ENCODE measurements around the gene SLFN14. TPM values are rescaled to one million over a fixed set of nuclear protein-coding genes. Genes with fewer than 3 reads are reported as not detected.
"Not testable (repeated sequence)": the region's sequence is repeated elsewhere in the genome, so short reads cannot be mapped to it uniquely, and the experiment has no call there.

Gene SLFN14
- total RNA-seq, 1 experiment from 2014 or later, result not detected

GRCh38 chr17:35536664-35537171, 23.9 kb downstream of the SLFN14 start:
- no TSS peak for BruUV-seq (replicated peaks)
- Histone ChIP-seq H3K36me3 (ENCODE audit: control insufficient read depth, insufficient read depth, low read length) (no peaks in the 10 kb centered on the region), H3K27me3 (ENCODE audit: control insufficient read depth, insufficient read depth, low read length) (no peaks in the 10 kb centered on the region), H3K4me3 (ENCODE audit: low read depth in 2 of 2, low read length in 2 of 2) (no peak overlapping the region), H3K9me3 (ENCODE audit: control insufficient read depth, insufficient read depth, low read depth, low read length) (no peaks in the 10 kb centered on the region), H3K27ac (ENCODE audit: low read length) (no peak overlapping the region), H3K4me1 (ENCODE audit: control insufficient read depth, insufficient read depth, low read length) (no peaks in the 10 kb centered on the region)
- intact Hi-C loops (cut with micrococcal nuclease; ENCODE audit: unreplicated experiment), result loop anchor here (10.0 kb wide), 1 partner anchor 102 kb away; the partner anchor contains the start of gene SLFN12
- no peak for TF ChIP-seq CTCF (IDR thresholded peaks at IDR 0.05)
- TF ChIP-seq SIN3A (IDR thresholded peaks at IDR 0.05; ENCODE audit: borderline replicate concordance, insufficient read depth, low read depth, low read length), result no peak
- no peak for TF ChIP-seq TCF7L2 (IDR thresholded peaks at IDR 0.05; ENCODE audit: low read depth, low read length)
- no peak for TF ChIP-seq POLR2AphosphoS5 (IDR thresholded peaks at IDR 0.05; ENCODE audit: low read depth, low read length)
- TF ChIP-seq REST (IDR thresholded peaks at IDR 0.05; ENCODE audit: insufficient read depth in 1 of 2, low read depth in 2 of 2, low read length in 1 of 2), result no peak
- ChIA-PET CTCF (interaction anchor here (0.6 kb wide), 1 partner anchor 1329 kb away, joined by 10 read pairs; no protein-coding TSS in a partner anchor), POLR2A (interaction anchor here (0.6 kb wide), 1 partner anchor 162 kb away, joined by 5 read pairs; no protein-coding TSS in a partner anchor)
- ATAC-seq, result no peak
- in situ Hi-C loops (cut with HindIII; ENCODE audit: low pct_unique_long_range_greater_than_20kb, low sequenced_read_pairs), result loop anchor here (25.0 kb wide), 2 partner anchors 224 to 349 kb away; partner anchors contain the start of gene SLC35G3
- DNase-seq (ENCODE audit: low read depth, low spot score), result no peak

DNA sequence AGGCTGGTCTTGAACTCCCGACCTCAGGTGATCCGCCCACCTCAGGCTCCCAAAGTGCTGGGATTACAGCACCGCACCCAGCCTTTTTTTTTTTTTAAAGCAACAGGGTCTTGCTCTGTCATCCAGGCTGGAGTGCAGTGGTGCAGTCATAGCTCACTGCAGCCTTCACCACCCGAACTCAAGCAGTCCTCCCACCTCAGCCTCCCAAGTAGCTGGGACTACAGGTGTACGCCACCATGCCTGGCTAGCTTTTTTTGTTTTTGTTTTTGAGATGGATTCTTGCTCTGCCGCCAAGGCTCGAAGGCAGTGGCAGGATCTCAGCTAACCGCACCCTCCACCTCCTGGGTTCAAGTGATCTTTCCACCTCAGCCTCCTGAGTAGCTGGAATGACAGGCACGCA, 25.2 kb downstream of the SLFN14 start:
- in situ Hi-C loops (cut with HindIII; ENCODE audit: low pct_unique_long_range_greater_than_20kb, low sequenced_read_pairs) (loop anchor here (25.0 kb wide), 2 partner anchors 223 to 348 kb away; partner anchors contain the start of gene SLC35G3), intact Hi-C loops (cut with micrococcal nuclease; ENCODE audit: unreplicated experiment) (loop anchor here (10.0 kb wide), 1 partner anchor 101 kb away; the partner anchor contains the start of gene SLFN12)

More for the DNA sequence above, 25.2 kb downstream of the SLFN14 start:
- not testable (repeated sequence) for DNase-seq (ENCODE audit: low read depth, low spot score); H3K4me3 ChIP-seq (ENCODE audit: low read depth in 2 of 2, low read length in 2 of 2); H3K27me3 ChIP-seq (ENCODE audit: control insufficient read depth, insufficient read depth, low read length); ATAC-seq; H3K4me1 ChIP-seq (ENCODE audit: control insufficient read depth, insufficient read depth, low read length); H3K36me3 ChIP-seq (ENCODE audit: control insufficient read depth, insufficient read depth, low read length); H3K27ac ChIP-seq (ENCODE audit: low read length); BruUV-seq (replicated peaks); H3K9me3 ChIP-seq (ENCODE audit: control insufficient read depth, insufficient read depth, low read depth, low read length)
- POLR2A ChIA-PET, result interaction anchor here (0.7 kb wide), 1 partner anchor 282 kb away, joined by 5 read pairs; no protein-coding TSS in a partner anchor
- CTCF ChIA-PET, result interaction anchor here (0.6 kb wide), 1 partner anchor 362 kb away, joined by 5 read pairs; no protein-coding TSS in a partner anchor

All from Panc1 (cell line).